Kidney glomerular epithelial cell (primary cell): ENCODE data around the gene PSEN1.
A peak's percentile ranks its signal among the peaks of the same experiment; 100 is the strongest.

ENCODE experiments used
- DNase-seq: peaks from one replicate; lab custom pipeline; 2025; lab: John Stamatoyannopoulos, UW

Gene PSEN1

DNA sequence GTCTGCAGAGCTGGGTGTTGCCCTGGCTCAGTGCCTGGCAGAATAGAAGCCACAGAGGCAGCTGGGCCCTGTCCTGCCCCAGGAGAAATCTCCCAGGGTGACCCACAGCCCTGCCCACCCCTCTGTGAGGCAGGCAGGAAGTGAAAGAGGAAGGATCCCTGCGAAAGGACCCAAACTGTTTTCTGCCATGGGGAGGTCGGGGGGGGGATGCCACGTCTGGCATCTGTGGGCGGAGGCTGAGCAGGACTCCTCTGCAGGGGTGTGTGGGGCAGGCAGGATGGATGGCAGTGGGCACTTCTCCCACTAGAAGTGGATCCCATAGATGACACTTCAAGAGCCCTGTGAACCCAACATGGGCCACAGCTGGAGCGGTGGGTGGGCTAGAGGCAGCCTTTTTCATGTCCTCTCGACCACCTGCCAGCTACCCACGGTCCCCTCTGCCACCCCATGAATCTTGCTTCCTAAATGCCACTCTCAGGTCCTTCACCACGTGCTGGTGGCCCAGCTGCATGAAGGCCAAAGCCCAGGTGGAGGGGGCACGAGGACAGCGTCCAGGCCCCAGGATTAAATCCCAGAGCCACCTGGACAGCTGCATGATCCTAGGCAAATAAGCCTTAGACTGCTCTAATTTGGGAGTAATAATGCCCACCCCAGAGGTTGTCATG, 104.6 kb downstream of the PSEN1 start:
- no peak for DNase-seq

DNA sequence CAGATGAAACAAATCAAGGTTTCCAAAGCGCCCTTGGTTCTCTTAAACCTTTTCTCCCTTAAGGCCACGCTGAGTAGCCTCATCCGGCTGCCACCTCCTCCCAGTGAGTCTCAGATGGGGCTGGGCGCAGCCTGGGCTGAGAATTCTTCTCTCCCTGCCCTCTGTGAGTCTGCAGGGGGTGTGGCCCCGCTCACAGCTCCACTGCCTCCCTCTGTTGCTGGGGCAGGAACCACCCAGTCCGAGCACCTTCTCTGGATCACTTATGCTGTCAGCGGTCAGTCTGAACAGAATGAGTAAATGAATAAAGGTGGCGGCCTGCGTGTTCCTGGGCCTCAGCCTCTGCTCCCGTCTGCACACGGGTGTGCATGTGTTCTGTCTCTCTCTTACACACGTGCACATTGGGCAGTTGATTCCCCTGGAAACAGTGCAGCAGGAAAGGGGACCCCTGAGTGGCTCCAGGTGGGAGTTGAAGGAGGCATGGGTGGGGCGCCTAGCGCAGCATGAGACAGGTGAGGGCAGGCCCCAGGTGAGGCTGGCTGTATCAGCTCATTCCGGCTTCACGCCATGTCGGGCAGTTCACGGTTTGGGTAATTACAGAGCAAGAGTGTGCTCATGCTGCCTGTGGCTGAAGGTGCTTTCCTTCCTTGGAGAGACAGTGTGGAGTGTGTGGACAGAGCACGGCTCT, 105.3 kb downstream of the PSEN1 start:
- DNase-seq = peak; percentile 73

DNA sequence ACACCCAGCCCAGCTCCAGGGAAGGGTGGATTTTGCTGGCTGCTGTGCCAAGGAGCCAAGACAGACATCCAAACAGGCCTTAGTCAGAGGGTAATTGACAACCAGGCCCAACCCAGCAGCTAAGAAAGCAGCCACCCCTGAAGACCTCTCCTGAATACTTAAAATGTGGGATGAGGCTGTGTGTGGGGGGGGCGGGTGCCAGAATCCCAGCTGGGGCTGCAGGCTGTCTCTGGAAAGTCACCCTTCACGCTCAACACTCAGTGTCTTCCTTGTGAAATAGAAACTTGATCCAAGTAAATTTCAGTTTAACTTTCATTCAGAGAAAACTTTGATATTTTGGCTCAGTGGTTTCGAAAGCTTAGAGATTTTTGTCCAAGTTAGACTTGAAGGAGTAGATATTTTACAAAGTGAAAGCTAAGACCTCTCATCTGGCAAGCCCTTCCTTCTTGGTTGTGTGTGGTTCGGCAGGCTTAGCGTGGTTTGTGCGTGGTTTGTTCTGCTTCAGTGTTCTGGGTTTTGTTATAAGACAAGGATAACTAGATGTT, 106.1 kb downstream of the PSEN1 start:
- peak; percentile 82 for DNase-seq

DNA sequence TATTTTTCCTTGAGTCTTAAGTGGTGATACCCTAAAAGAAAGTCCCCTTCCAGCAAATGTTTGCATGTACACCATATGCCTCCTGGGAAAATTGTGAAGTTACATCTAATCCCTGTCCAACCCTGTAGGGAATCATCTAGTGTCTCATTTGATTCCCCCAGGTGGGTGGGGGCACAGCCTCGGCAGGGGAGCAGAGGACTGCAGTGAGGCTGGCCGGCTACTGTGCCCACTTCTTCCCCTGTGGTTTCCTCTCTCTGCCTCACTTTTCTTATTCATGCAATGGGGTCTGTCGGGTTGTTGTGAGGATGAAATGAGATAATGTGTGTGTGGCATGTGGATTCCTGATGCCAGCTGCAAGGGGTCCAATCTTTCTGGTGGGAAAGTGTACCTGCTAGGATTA, 107.0 kb downstream of the PSEN1 start:
- no peak for DNase-seq

DNA sequence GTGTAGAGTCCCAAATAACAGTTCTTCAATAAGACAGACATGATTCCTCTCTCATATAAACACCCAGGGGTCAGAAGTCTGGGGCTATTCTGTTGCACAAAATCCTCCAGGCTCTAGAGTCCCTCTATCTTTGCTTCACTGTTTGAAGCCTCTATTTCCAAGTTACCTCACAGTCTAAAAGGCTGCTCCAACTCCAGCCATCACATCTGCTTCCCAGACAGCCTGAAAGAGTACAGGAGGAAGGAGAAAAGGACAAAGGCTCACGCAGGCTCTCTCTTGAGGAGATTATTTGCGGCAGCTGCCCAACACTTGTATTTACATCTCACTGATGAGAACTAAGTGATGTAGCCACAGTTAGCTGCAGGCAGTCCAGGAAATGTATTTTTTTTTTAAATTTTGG, 107.4 kb downstream of the PSEN1 start:
- no peak for DNase-seq

DNA sequence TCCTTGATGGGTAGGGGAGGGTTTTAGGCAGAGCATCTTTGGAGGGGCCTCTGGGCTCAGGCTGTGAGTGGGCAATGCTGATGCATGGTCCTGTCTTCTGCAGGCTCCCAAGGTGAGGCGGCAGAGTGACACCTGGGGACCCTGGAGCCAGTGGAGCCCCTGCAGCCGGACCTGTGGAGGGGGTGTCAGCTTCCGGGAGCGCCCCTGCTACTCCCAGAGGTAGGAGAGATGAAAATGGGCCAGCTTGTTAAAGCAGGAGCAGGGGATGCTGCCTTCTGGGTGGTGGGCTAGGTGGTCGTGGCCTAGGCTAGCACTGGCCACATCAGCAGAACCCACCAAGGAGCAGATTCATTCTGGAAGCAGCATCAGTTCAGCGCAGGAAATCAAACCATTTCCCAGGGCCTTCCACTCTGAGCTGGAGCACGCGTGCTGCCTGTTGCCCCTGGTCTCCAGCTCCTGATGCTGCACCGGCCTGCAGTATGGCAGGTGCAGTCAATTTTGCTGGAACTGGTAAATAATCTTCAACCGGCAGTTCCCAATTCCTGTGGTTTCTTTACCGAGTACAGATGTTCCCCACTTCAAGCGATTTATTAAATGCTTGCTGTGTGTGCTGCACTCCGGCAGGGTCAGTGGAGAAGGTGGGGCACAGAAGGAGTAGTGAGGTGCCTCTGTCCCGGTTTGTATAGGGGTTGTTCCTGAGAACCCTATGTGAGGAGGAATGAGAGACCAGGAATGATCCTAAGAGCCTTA, 108.4 kb downstream of the PSEN1 start:
- DNase-seq = no peak

DNA sequence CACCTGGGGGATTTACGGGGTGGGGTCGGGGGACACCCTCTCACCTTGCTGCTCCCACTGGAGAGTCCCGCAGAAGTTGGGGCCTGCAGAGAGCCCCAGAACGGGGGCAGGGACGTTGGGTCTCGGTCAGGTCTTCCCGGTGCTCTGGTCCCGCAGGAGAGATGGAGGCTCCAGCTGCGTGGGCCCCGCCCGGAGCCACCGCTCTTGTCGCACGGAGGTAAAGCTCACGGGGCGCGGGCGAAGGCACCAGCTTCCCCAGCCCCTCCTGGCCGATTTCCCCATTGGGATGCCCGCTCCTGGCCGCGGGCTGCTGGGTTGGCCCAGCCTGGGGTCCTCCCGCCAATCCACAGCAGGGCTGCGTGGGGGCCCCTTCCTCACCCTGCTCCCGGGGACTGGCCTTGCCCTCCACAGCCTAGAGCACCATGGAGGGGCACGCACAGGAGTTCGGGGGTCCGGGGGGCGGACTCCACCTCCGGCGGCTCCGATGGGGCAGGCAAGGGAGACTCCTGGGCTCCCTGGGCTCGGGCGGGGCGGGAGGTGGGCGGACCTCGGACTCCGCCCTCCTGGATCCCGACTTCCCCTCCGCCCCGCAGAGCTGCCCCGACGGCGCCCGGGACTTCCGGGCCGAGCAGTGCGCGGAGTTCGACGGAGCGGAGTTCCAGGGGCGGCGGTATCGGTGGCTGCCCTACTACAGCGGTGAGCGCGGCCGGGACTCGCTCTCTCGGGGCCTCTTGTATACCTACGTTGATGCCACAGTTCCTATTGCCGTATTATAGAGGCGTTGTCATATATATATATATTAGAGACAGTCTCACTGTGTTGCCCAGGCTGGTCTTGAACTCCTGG, 109.4 kb downstream of the PSEN1 start:
- no peak for DNase-seq

DNA sequence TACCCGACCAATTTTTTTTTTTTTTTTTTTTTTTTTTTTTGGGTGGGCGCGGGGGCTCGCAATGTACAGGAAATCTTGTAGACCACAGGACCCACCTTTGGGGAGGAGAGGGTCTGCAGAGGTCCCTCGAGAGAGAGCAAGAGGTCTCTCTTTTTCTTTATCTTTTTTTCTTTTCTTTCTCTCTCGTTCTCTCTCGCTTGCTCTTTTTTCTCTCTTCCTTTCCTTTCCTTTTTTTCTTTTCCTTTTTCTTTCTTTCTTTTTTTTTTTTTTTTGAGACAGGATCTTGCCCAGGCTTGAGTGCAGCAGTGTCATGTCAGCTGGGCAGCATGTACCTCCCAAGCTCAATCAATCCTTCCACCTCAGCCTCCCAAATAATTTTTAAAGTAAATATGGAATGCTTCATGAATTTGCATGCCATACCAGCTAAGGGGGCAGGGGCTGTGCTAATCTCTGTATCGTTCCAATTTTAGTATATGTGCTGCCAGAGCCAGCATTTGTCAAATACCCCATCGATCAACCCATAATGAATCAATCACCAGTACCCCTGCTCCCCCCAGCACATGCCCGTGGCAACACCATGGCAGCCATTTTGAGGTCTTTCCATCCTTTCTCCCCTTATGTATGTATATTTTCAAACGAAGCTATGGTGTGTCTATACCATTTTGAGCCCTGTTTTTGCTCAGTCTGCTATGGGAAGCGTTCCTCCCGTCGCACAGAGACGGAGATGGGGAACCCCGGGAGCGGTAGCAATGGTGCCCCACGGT, 110.3 kb downstream of the PSEN1 start:
- DNase-seq = no peak

DNA sequence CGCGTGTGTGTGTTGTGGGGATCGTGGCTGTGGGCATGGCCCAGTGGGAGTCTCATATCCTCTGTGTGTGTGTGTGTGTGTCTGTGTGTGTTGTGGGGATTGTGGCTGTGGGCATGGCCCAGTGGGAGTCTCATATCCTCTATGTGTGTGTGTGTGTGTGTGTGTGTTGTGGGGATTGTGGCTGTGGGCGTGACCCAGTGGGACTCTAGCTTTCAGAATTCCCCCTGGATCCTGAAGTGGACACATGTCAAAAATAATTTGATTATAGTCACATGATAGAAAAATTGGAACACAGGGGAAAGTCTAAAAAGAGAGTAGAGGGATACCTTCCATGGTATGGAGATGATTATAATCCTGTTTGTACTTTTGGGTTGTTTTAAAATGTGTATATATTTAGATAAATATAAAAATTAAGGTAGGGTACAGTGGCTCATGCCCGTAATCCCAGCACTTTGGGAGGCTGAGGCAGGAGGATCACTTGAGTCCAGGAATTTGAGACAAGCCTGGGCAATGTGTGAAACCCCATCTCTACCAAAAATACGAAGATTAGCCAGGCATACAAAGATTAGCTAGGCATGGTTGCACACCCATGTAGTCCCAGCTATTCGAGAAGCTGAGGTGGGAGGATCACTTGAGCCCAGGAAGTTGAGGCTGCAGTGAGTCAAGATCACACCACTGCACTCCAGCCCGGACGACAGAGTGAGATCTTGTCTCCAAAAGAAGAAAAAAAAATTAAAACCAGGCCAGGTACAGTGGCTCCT, 112.0 kb downstream of the PSEN1 start:
- DNase-seq = peak; percentile 74

DNA sequence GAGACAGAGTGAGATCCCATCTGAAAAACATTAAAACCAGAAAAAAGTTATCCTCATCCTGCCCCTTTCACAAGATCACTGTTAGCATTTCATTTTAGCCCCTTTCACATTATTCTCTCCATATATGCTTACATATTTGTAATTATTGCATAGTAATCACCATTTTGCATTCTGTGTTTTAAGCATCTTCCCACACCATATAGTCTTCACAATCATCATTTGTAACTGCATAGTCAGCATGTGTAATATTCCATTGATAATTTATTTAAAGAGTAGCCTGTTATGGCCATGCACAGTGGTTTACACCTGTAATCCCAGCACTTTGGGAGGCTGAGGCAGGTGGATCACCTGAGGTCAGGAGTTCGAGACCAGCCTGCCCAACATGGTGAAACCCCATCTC, 112.8 kb downstream of the PSEN1 start:
- no peak for DNase-seq

DNA sequence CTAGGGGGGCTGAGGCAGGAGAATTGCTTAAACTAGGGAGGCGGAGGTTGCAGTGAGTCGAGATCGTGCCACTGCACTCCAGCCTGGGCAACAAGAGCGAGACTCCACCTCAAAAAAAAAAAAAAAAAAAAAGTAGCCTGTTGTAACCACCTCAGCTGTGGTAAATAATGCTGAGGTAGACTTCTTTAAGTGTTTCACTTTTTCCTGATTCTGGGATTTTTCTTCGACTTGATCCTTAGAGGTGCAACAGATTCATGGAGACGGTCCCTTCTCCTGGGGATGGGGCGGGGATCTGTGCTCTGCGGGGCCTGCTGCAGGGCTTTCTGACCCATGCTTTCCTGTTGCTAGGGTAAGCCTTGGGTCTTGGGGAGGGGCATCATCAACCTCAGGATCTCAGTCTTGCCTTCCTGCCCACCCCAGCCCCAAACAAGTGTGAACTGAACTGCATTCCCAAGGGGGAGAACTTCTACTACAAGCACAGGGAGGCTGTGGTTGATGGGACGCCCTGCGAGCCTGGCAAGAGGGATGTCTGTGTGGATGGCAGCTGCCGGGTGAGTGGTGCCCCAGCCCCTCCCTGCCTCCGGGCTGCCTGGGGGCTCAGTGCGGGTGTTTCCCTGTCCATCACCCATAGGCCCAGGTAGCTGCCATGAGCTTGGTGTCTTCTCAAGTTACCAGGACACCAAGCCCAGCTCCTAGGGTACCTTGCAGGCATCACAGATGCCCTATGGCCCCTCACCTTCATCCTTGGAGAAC, 113.4 kb downstream of the PSEN1 start:
- DNase-seq = no peak

DNA sequence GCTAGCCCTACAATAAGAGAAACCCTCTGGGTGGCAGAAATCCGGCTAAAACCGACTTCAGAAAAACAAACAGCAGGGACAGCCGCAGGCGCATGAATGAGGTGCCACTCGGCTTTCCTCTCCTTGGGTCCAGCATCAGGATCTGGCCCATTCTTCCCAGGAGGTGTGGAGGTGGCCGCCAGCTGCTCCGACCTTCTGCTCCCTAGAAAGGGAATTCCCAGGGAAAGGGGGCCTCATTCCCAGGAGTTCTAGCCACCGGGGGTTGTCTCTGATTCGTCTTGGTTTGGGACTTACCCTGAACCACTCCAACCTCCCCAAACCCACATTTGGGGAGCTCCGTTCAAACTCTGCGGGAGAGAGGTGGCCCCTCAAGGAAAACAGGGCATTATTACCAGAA, 114.0 kb downstream of the PSEN1 start:
- no peak for DNase-seq

DNA sequence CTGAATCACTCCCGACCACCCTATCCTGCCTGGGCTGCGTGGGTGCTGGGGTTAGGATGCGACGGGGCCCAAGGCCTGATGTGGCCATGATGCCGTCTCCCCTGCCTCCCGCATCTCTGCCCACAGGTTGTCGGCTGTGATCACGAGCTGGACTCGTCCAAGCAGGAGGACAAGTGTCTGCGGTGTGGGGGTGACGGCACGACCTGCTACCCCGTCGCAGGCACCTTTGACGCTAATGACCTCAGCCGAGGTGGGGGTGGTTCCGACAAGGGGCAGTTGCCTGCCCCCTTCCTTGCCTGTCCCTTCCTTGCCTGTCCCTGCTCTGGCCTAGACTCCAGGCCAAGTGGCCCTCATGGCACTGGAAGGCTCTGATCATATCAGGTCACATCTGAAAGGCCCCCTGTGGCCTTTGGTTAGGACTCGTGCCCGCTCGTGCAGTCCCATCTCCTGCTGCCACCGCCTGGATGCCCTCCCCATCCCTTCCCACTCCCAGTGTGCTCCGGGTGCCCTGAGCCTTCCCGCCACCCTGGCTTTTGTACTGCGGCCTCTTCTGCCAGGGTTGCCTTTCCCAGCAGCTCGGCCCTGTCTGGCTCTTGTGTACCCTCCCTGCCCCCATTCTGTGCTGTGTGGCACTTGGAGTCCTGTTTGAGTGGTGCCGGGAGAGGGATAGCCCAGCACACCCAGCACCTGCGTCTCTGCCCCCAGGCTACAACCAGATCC, 114.6 kb downstream of the PSEN1 start:
- DNase-seq = no peak

DNA sequence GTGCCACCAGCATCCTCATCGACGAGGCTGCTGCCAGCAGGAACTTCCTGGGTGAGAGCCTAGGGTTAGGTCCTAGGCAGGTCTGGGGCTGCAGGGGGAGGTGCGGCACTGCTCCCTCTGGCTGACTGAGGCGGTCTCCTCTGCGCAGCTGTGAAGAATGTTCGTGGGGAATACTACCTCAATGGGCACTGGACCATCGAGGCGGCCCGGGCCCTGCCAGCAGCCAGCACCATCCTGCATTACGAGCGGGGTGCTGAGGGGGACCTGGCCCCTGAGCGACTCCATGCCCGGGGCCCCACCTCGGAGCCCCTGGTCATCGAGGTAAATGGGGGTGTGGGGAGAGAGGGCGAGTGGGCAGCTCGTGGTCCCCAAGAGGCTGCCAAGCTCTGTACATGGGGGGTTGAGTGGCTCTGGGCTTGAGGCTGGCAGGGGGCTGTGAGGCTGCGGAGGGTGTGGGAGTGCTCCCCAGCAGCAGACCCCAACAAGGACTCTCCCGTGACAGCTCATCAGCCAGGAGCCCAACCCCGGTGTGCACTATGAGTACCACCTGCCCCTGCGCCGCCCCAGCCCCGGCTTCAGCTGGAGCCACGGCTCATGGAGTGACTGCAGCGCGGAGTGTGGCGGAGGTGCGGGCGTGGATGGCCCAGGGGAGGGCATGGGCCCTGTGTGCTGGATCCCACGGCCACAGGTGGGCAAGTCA, 115.4 kb downstream of the PSEN1 start:
- DNase-seq = no peak

DNA sequence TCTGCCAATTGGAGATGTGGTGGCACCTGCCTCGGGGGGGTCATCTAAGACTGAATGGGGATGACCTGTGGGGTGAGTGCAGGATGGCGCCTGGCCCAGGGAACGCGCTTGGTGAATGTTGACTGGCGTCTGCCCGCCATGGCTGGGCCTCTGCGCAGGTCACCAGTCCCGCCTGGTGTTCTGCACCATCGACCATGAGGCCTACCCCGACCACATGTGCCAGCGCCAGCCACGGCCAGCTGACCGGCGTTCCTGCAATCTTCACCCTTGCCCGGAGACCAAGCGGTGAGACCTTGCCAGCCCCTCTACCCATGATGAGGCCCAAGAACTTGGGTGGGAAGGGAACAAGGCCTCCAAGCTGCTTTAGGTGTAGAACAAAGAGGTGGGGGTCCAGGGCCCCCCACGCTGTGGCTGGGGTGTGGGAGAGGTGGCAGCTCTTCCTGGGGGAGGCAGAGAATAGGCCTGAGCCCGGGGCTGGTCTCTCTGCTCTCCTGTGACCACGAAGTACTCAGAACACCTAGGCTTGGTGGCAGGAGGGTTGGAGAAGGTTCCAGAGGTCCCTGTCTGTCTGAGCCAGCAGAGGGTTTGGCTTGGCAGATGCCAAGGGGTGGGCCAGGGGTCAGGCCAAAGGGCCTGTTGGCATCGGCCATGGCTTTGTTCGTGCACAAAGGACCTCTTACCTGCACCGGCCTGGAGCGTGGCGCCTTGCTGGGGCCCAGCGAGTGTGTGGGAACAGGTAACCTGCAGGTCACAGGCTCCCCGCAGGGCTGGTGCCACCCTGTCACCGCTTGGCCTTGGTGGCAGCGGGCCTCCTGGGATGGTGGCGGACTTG, 116.4 kb downstream of the PSEN1 start:
- no peak for DNase-seq

DNA sequence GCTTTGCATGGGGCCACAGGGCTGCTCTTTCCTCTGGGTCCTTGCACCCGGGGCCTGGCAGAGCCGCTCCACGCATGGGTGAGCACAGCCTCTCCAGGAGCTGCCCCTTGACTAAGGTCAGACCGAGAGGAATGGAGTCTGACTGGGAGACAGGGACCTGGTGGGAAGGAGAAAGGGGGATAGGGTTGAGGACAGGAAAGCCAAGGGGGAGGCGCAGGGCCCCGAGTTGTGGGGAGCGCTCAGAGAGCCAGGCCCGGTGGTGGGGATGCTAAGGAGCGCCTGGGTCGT, 117.0 kb downstream of the PSEN1 start:
- DNase-seq = no peak

DNA sequence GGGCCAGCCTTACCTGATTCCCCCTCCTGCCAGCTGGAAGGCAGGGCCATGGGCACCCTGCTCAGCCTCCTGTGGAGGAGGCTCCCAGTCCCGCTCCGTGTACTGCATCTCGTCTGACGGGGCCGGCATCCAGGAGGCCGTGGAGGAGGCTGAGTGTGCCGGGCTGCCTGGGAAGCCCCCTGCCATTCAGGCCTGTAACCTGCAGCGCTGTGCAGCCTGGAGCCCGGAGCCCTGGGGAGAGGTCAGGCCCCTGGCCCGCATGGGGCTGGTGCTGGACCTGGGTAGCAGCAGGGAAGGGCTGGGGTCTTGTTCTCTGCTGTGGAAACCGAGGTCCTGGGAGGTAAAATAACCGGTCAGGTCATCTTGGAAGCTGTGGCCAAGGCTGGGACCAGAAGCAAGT, 117.4 kb downstream of the PSEN1 start:
- no peak for DNase-seq
